ENCODE data around the gene PER2.

Gene PER2

GRCh38 chr2:238305092-238305862 lies 16.9 kb upstream of the PER2 start:
- Histone ChIP-seq H3K27me3 (ENCODE audit: control insufficient read depth, insufficient read depth, low read length) (no peaks in the 10 kb centered on the region), H3K9ac (ENCODE audit: low read length) (no peak overlapping the region), H3K27ac (ENCODE audit: low read depth, low read length) (no peak overlapping the region), H3K4me1 (ENCODE audit: control insufficient read depth, insufficient read depth, low read length) (no peaks in the 10 kb centered on the region), H3K4me3 (ENCODE audit: low read length) (no peak overlapping the region), H3K36me3 (ENCODE audit: control insufficient read depth, insufficient read depth, low read length) (no peaks in the 10 kb centered on the region)

- H3K4me3 ChIP-seq (ENCODE audit: low read length): no peak overlapping the region
- H3K4me1 ChIP-seq (ENCODE audit: control insufficient read depth, insufficient read depth, low read length): no peaks in the 10 kb centered on the region
- H3K27me3 ChIP-seq (ENCODE audit: control insufficient read depth, insufficient read depth, low read length): no peaks in the 10 kb centered on the region
- no peak overlapping the region for H3K27ac ChIP-seq (ENCODE audit: low read depth, low read length)
- H3K9ac ChIP-seq (ENCODE audit: low read length): no peak overlapping the region
- H3K36me3 ChIP-seq (ENCODE audit: control insufficient read depth, insufficient read depth, low read length): no peaks in the 10 kb centered on the region
Observed at GRCh38 chr2:238304116-238304515, 15.7 kb upstream of the PER2 start.

- H3K27ac ChIP-seq (ENCODE audit: low read depth, low read length): no peak overlapping the region
- H3K27me3 ChIP-seq (ENCODE audit: control insufficient read depth, insufficient read depth, low read length): no peaks in the 10 kb centered on the region
- no peak overlapping the region for H3K4me3 ChIP-seq (ENCODE audit: low read length)
- no peaks in the 10 kb centered on the region for H3K4me1 ChIP-seq (ENCODE audit: control insufficient read depth, insufficient read depth, low read length)
- no peaks in the 10 kb centered on the region for H3K36me3 ChIP-seq (ENCODE audit: control insufficient read depth, insufficient read depth, low read length)
- no peak overlapping the region for H3K9ac ChIP-seq (ENCODE audit: low read length)
Observed at GRCh38 chr2:238302751-238303150, 14.3 kb upstream of the PER2 start.

- no peak overlapping the region for H3K4me3 ChIP-seq (ENCODE audit: low read length)
- no peaks in the 10 kb centered on the region for H3K4me1 ChIP-seq (ENCODE audit: control insufficient read depth, insufficient read depth, low read length)
- H3K36me3 ChIP-seq (ENCODE audit: control insufficient read depth, insufficient read depth, low read length): no peaks in the 10 kb centered on the region
- no peak overlapping the region for H3K27ac ChIP-seq (ENCODE audit: low read depth, low read length)
- no peak overlapping the region for H3K9ac ChIP-seq (ENCODE audit: low read length)
- no peaks in the 10 kb centered on the region for H3K27me3 ChIP-seq (ENCODE audit: control insufficient read depth, insufficient read depth, low read length)
Observed at GRCh38 chr2:238302087-238302486, 13.7 kb upstream of the PER2 start.

GRCh38 chr2:238299803-238300202 lies 11.4 kb upstream of the PER2 start:
- Histone ChIP-seq H3K4me1 (ENCODE audit: control insufficient read depth, insufficient read depth, low read length) (no peaks in the 10 kb centered on the region), H3K9ac (ENCODE audit: low read length) (no peak overlapping the region), H3K4me3 (ENCODE audit: low read length) (no peak overlapping the region), H3K27me3 (ENCODE audit: control insufficient read depth, insufficient read depth, low read length) (no peaks in the 10 kb centered on the region), H3K27ac (ENCODE audit: low read depth, low read length) (no peak overlapping the region), H3K36me3 (ENCODE audit: control insufficient read depth, insufficient read depth, low read length) (no peaks in the 10 kb centered on the region)

- H3K27me3 ChIP-seq (ENCODE audit: control insufficient read depth, insufficient read depth, low read length): no peaks in the 10 kb centered on the region
- H3K27ac ChIP-seq (ENCODE audit: low read depth, low read length): no peak overlapping the region
- H3K9ac ChIP-seq (ENCODE audit: low read length): no peak overlapping the region
- H3K4me3 ChIP-seq (ENCODE audit: low read length): no peak overlapping the region
- H3K4me1 ChIP-seq (ENCODE audit: control insufficient read depth, insufficient read depth, low read length): no peaks in the 10 kb centered on the region
- no peaks in the 10 kb centered on the region for H3K36me3 ChIP-seq (ENCODE audit: control insufficient read depth, insufficient read depth, low read length)
Observed at GRCh38 chr2:238296638-238297457, 8.4 kb upstream of the PER2 start.

GRCh38 chr2:238295144-238296112 lies 7.0 kb upstream of the PER2 start:
- Histone ChIP-seq H3K27ac (ENCODE audit: low read depth, low read length) (no peak overlapping the region), H3K9ac (ENCODE audit: low read length) (no peak overlapping the region), H3K27me3 (ENCODE audit: control insufficient read depth, insufficient read depth, low read length) (no peaks in the 10 kb centered on the region), H3K36me3 (ENCODE audit: control insufficient read depth, insufficient read depth, low read length) (no peaks in the 10 kb centered on the region), H3K4me3 (ENCODE audit: low read length) (no peak overlapping the region), H3K4me1 (ENCODE audit: control insufficient read depth, insufficient read depth, low read length) (no peaks in the 10 kb centered on the region)

GRCh38 chr2:238294393-238295143 lies 6.2 kb upstream of the PER2 start:
- Histone ChIP-seq H3K27ac (ENCODE audit: low read depth, low read length) (no peak overlapping the region), H3K27me3 (ENCODE audit: control insufficient read depth, insufficient read depth, low read length) (no peaks in the 10 kb centered on the region)

GRCh38 chr2:238294046-238294392 lies 5.6 kb upstream of the PER2 start:
- Histone ChIP-seq H3K4me1 (ENCODE audit: control insufficient read depth, insufficient read depth, low read length) (peaks cover 3% of the 10 kb centered on the region), H3K36me3 (ENCODE audit: control insufficient read depth, insufficient read depth, low read length) (no peaks in the 10 kb centered on the region), H3K9ac (ENCODE audit: low read length) (no peak overlapping the region), H3K27ac (ENCODE audit: low read depth, low read length) (no peak overlapping the region), H3K27me3 (ENCODE audit: control insufficient read depth, insufficient read depth, low read length) (no peaks in the 10 kb centered on the region), H3K4me3 (ENCODE audit: low read length) (no peak overlapping the region)

More at GRCh38 chr2:238294393-238295143, 6.2 kb upstream of the PER2 start:
- peaks cover under 1% of the 10 kb centered on the region for H3K4me1 ChIP-seq (ENCODE audit: control insufficient read depth, insufficient read depth, low read length)
- no peaks in the 10 kb centered on the region for H3K36me3 ChIP-seq (ENCODE audit: control insufficient read depth, insufficient read depth, low read length)
- H3K9ac ChIP-seq (ENCODE audit: low read length): no peak overlapping the region
- peak overlapping the region; percentile 36 for H3K4me3 ChIP-seq (ENCODE audit: low read length)

- Histone ChIP-seq H3K36me3 (ENCODE audit: control insufficient read depth, insufficient read depth, low read length) (no peaks in the 10 kb centered on the region), H3K27me3 (ENCODE audit: control insufficient read depth, insufficient read depth, low read length) (no peaks in the 10 kb centered on the region), H3K4me3 (ENCODE audit: low read length) (no peak overlapping the region), H3K9ac (ENCODE audit: low read length) (no peak overlapping the region), H3K27ac (ENCODE audit: low read depth, low read length) (no peak overlapping the region), H3K4me1 (ENCODE audit: control insufficient read depth, insufficient read depth, low read length) (peaks cover 11% of the 10 kb centered on the region)
Observed at GRCh38 chr2:238291550-238292281, 3.3 kb upstream of the PER2 start.
